A673 (cell line): ENCODE data around the gene FAM118A.

Experiments
- EZH2 ChIP-seq: fragments of 200-600 bp; sonication (generic); IDR thresholded peaks from 2 replicates; pipeline ENCODE4 v1.6.1; 2017; ENCODE audit warnings: borderline replicate concordance, low read depth, mild to moderate bottlenecking, mixed read lengths, antibody characterized with exemption, low read length; ENCODE audit not compliant: poor library complexity, severe bottlenecking
- TF ChIP-seq, protein P1 (sequence below): fragments of 300-800, 200-600 bp; sonication (generic); conservative IDR thresholded peaks from 2 replicates; pipeline ENCODE4 v1.5.1; 2017; ENCODE audit warnings: low read depth, mild to moderate bottlenecking, antibody characterized with exemption, low read length, moderate library complexity, mixed read lengths

- TF ChIP-seq, protein P1, sequence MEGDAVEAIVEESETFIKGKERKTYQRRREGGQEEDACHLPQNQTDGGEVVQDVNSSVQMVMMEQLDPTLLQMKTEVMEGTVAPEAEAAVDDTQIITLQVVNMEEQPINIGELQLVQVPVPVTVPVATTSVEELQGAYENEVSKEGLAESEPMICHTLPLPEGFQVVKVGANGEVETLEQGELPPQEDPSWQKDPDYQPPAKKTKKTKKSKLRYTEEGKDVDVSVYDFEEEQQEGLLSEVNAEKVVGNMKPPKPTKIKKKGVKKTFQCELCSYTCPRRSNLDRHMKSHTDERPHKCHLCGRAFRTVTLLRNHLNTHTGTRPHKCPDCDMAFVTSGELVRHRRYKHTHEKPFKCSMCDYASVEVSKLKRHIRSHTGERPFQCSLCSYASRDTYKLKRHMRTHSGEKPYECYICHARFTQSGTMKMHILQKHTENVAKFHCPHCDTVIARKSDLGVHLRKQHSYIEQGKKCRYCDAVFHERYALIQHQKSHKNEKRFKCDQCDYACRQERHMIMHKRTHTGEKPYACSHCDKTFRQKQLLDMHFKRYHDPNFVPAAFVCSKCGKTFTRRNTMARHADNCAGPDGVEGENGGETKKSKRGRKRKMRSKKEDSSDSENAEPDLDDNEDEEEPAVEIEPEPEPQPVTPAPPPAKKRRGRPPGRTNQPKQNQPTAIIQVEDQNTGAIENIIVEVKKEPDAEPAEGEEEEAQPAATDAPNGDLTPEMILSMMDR: no peak
- no peak for TF ChIP-seq EZH2
Measured at GRCh38 chr22:45290410-45290936, 19.3 kb upstream of the FAM118A start.
